ENCODE data around the gene SLC6A2.

SLC6A2 gene

GRCh38 chr16:55647798-55648197 is 8.0 kb upstream of the SLC6A2 start:
- DNase-seq: no peak

GRCh38 chr16:55651841-55652824 is 3.7 kb upstream of the SLC6A2 start:
- DNase-seq: no peak

- DNase-seq: no peak
Observed at GRCh38 chr16:55653106-55653505, 2.7 kb upstream of the SLC6A2 start.

GRCh38 chr16:55655381-55655896 is 349 bp upstream of the SLC6A2 start:
- no peak for DNase-seq

DNA sequence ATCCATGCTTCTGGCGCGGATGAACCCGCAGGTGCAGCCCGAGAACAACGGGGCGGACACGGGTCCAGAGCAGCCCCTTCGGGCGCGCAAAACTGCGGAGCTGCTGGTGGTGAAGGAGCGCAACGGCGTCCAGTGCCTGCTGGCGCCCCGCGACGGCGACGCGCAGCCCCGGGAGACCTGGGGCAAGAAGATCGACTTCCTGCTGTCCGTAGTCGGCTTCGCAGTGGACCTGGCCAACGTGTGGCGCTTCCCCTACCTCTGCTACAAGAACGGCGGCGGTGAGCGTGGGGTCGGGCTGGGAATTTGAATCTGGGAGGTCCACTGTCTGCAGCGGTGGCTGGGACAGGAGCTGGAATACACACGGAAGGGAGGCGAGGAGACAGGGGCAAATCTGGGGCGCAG is 904 bp downstream of the SLC6A2 start:
- DNase-seq: no peak

- DNase-seq: no peak
Observed at GRCh38 chr16:55657616-55658015, 1.8 kb downstream of the SLC6A2 start.

- DNase-seq: no peak
Observed at GRCh38 chr16:55658898-55659420, 3.2 kb downstream of the SLC6A2 start.

DNA sequence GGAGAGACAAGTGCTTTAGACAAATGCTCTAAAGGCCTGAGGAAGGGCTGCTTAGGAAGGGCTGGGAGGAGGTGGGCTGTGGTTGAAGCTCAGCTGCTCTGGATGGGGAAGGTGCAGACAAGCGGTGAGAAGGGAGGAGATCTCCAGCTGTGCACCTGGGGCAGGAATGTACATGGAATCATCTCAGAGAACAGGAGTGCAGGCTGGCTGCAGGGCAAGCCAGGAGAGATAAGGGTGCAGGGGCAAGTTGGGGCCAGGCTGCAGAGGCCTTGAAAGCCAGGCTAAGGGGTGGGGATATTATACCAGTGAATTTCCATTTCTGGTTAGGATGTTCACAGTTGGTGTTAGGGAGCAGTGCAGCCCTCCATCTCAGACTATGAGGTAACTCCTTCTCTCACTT is 4.2 kb downstream of the SLC6A2 start:
- DNase-seq: no peak

GRCh38 chr16:55660828-55661227 is 5.0 kb downstream of the SLC6A2 start:
- no peak for DNase-seq

DNA sequence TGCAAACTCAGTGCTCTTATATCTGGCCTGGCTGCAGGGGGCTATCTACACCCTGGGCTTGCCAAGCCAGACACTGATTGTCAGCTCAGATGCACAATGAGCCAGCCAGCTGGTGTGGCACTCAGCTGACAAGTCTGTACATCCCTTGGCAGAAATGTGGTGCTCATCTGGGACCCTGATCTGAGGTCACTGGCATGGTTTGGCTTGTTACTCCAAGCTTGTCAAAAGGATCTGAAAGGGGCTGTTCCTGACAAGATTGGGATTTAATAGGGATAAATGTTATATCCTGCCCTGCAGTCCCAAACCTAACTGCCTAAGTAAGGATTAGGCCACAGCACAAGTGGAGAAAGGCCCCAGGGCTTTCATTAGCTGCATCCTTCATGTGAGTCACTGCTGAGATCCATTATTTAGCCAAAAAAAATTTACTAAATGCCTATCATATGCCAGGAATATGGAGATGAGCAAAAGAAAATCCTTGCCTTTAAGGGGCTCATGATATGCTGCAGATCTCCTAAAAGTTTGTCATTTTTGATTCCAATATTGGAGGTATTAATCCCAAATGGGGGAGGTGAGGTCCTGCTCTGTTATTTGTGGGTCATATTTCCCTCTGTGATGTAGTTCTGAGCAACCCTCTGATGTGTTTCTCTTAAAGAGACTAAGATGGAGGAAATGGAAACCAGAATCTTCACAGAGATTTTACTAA is 6.3 kb downstream of the SLC6A2 start:
- DNase-seq: no peak

GRCh38 chr16:55662644-55663031 is 6.8 kb downstream of the SLC6A2 start:
- DNase-seq: no peak

DNA sequence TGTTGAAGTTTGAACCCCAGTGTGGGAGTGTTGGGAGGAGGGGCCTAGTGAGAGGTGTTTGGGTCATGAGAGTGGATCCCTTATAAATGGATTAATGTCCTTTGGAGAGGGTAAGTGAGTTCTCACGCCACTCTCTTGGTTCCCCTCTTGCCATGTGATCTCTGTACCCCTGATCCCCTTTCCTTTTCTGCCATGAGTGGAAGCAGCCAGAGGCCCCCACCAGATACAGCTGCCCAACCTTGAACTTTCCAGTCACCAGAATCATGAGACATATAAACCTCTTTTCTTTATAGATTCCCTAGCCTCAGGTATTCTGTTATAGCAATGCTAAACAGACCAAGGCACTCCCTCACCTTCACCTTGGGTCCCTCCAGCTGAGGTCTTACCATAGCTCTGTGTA is 7.4 kb downstream of the SLC6A2 start:
- DNase-seq: no peak

- DNase-seq: no peak
Observed at GRCh38 chr16:55663765-55664677, 8.2 kb downstream of the SLC6A2 start.

DNA sequence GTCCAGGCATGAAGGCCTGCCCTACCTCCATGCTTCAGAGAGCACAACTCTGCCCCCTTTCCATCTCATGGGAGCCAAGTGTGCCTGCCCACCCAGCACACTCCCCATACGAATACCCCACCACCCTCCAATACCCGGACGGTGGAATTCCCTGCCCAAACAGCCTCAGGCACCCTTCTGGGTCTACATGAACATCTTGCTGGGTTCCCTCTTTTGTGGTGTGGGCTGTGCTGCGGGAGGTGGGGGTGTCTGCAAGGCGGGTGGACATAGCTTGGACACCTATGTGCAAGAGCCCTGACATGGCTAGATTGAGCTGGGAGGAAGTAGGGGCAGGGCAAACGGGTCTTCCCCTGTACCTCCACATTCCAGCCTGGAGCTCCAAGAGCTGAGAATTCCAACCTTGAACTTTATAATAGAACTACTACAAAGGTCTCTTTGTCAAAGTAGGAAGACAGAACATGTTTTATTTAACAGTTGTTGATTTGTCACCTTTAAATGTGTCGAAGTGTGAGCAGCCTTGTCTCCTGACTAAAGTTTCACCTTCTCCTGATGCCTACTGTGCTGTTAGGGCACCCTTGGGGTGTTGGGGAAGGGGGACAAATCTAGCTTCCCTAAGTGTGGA is 9.1 kb downstream of the SLC6A2 start:
- DNase-seq: no peak

- no peak for DNase-seq
Observed at GRCh38 chr16:55665511-55665910, 9.7 kb downstream of the SLC6A2 start.

DNA sequence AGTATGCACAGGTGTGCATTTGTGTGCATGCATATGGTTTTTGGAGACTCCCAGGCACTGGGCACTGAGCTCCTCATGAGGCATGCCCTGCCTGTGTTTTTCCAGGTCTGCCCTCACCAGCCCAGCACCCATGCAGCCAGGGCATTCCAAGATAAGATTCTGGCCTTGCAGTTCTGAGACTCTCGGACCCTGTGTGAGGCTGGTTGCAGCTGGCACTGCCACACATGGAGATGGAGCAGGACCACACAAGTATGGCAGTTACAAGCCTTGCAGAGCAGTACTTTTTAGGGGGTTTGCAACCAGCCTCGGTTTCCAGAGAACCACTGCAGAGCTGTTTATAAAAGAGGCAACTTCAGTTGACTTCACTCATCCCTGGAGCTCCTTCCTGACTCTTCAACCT is 10.2 kb downstream of the SLC6A2 start:
- no peak for DNase-seq

- no peak for DNase-seq
Observed at GRCh38 chr16:55667753-55668152, 12.0 kb downstream of the SLC6A2 start.

GRCh38 chr16:55668340-55669281 is 12.8 kb downstream of the SLC6A2 start:
- no peak for DNase-seq

- no peak for DNase-seq
Observed at GRCh38 chr16:55671206-55671973, 15.6 kb downstream of the SLC6A2 start.

- DNase-seq: no peak
Observed at GRCh38 chr16:55671974-55672280, 16.1 kb downstream of the SLC6A2 start.
